Articular chondrocyte of knee joint (primary cell): ENCODE measurements around the gene DNAJC27. TPM values are rescaled to one million over a fixed set of nuclear protein-coding genes. Genes with fewer than 3 reads are reported as not detected.

Source experiments
- small RNA-seq: library from RNA; depleted of rRNA; stranded (forward); fragments of <200 nt; gene quantifications from one replicate; pipeline ENCODE3, GENCODE V24; 2012
- total RNA-seq: library from RNA; depleted of rRNA; stranded (reverse); fragments of >200 nt; gene quantifications from 2 replicates; pipeline ENCODE4 v1.2.3, GENCODE V29; 2012

The DNAJC27 gene
- 8.6 and 11.6 TPM in 2 replicates for total RNA-seq

DNA sequence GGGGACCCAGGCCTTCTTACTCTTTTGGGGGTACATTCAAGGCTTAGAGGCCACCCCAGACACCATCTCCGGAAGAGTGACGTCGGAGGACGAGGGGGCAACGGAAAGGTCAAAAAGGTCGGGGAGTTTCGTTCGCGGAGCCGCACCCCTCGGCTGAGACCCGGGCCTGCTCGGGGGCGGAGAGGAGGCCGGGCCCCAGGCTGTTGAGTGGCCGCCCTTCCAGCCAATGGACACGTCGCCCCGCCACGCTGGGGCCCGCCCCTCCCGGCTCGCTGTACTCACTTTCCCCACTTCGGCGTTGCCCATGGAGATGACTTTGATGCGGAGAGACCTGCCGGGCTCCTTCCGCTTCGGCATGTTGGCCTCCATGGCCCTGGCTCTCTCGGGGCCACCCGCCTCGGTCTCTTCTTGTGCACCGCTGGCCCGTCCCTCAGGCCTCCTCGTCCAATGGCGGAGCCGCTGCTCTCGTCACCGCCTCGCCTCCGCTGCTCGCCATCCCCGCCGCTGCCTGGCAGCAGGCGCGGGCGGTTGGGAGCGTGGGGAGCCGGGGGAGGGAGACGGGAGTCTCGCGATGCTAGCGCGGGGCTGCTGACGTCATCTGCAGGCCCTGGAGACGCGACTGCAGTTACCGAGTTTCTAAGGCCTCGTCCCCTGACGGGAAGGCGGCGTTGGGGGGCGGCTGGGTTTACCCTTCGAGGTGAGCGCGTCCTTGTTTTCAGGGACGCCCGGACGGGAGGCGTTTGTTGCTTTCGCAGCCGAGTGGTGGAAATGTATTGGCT is at the start of gene DNAJC27:
TSS of gene DNAJC27 (minus strand) at position 420 of the 779 bp plus-strand sequence. CDS start at position 369, 51 bp downstream.

GRCh38 chr2:24920098-24920808 is 51.5 kb downstream of the DNAJC27 start, which contains the start of gene ADCY3:
Gene ADCY3 (minus strand): TSS chr2:24920237. CDS start chr2:24918987, 1,250 bp downstream.

Small RNAs within 50 kb of the gene (small RNA-seq; reads per million reads assigned to genes)
- gene AC013267.1 (not detected), gene RF00016 (not detected), gene RF00019 (not detected)

Other genes starting within 250 kb of the DNAJC27 start
- 18.8 and 25.3 TPM in 2 replicates for gene PTRHD1, start 178.6 kb downstream of the DNAJC27 start, total RNA-seq
- gene CENPO, start 178.5 kb downstream of the DNAJC27 start, total RNA-seq, result 13.6 and 15.8 TPM in 2 replicates
- 30.7 and 56.6 TPM in 2 replicates for gene ADCY3, start 51.7 kb downstream of the DNAJC27 start, total RNA-seq
- 2.4 and 5.4 TPM in 2 replicates for gene EFR3B, start 70.1 kb upstream of the DNAJC27 start, total RNA-seq
- 0.86 and 1.0 TPM in 2 replicates for gene POMC, start 196.6 kb upstream of the DNAJC27 start, total RNA-seq